ENCODE data around the gene AP4S1.

DNA sequence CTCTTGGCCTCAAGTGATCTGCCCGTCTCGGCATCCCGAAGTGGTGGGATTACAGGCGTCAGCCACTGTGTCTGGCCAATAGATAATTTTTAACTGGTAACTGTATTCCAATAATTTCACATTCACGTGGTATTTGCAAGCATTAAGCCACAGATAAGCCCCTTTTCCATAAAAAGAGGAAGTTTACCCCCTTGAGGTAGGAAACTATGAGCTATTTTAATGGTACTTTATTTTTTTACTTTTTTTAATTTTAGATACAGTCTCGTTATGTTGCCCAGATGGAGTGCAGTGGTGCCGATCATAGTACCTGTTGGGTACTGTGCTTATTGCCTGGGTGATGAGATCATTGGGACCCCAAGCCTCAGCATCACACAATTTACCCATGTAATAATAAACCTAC, 42.9 kb upstream of the AP4S1 start:
- no peak for TF ChIP-seq JUN (IDR thresholded peaks at IDR 0.05; ENCODE audit: low read depth, low read length)
- no peak for TF ChIP-seq SIN3A (conservative IDR thresholded peaks at IDR 0.05 in 1 of 2, IDR thresholded peaks at IDR 0.05 in 1 of 2; ENCODE audit: low read depth in 1 of 2, low read length in 2 of 2)
- TF ChIP-seq, protein P1, sequence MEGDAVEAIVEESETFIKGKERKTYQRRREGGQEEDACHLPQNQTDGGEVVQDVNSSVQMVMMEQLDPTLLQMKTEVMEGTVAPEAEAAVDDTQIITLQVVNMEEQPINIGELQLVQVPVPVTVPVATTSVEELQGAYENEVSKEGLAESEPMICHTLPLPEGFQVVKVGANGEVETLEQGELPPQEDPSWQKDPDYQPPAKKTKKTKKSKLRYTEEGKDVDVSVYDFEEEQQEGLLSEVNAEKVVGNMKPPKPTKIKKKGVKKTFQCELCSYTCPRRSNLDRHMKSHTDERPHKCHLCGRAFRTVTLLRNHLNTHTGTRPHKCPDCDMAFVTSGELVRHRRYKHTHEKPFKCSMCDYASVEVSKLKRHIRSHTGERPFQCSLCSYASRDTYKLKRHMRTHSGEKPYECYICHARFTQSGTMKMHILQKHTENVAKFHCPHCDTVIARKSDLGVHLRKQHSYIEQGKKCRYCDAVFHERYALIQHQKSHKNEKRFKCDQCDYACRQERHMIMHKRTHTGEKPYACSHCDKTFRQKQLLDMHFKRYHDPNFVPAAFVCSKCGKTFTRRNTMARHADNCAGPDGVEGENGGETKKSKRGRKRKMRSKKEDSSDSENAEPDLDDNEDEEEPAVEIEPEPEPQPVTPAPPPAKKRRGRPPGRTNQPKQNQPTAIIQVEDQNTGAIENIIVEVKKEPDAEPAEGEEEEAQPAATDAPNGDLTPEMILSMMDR (IDR thresholded peaks at IDR 0.05; ENCODE audit: control extremely low read depth in 1 of 3, insufficient read depth in 1 of 3, low read depth in 1 of 3, low read length in 3 of 3) = no peak
- TF ChIP-seq EP300 (IDR thresholded peaks at IDR 0.05; ENCODE audit: borderline replicate concordance in 1 of 2, low read depth in 2 of 2, low read length in 2 of 2) = no peak
- no peak for TF ChIP-seq TEAD4 (IDR thresholded peaks at IDR 0.05; ENCODE audit: low read depth, low read length)
- TF ChIP-seq YY1 (IDR thresholded peaks at IDR 0.05; ENCODE audit: low read depth, low read length) = no peak
- no peak for TF ChIP-seq GABPA (IDR thresholded peaks at IDR 0.05; ENCODE audit: borderline replicate concordance, insufficient read depth, low read length)
- TF ChIP-seq RAD21 (IDR thresholded peaks at IDR 0.05 in 1 of 2, conservative IDR thresholded peaks at IDR 0.05 in 1 of 2; ENCODE audit: low read depth in 2 of 2, low read length in 2 of 2) = no peak
- no peak for TF ChIP-seq POLR2A (IDR thresholded peaks at IDR 0.05; ENCODE audit: control extremely low read depth in 1 of 2, low read depth in 2 of 2, low read length in 2 of 2)
